ENCODE data around the gene POLQ.
"Not testable (repeated sequence)": the region's sequence is repeated elsewhere in the genome, so short reads cannot be mapped to it uniquely, and the experiment has no call there.

Gene POLQ

GRCh38 chr3:121411523-121411922 lies 134.3 kb downstream of the POLQ start:
- FAIRE-seq: no peak

- FAIRE-seq: no peak
These were observed 140.2 kb downstream of the POLQ start for GRCh38 chr3:121405631-121406030.

- no peak for FAIRE-seq
These were observed 146.0 kb downstream of the POLQ start for GRCh38 chr3:121399820-121400219.

DNA sequence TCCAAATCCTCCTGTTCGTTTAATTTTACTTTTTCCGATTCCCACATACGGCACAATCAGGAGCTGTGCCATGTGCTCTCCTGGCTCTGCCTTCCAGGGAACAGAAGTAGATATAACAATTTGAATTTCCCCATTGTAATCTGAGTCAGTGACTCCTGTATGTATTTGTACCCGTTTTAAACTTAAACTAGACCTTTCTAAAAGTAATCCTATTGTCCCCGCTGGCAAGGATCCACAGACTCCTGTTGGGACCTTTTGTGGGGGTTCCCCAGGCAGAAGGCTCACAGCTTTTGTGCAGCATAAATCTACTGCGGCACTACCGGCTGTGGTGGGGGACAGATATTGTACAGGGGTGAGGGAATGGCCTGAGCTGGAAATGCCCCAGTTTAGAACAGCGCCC lies 147.7 kb downstream of the POLQ start:
- FAIRE-seq: not testable (repeated sequence)

GRCh38 chr3:121395967-121396366 lies 149.8 kb downstream of the POLQ start:
- FAIRE-seq: not testable (repeated sequence)

- FAIRE-seq: not testable (repeated sequence)
These were observed 157.5 kb downstream of the POLQ start for GRCh38 chr3:121388308-121388707.

Data from TTC549 (cell line).